ENCODE results near the gene CCL26.
"Not testable (repeated sequence)": the region's sequence is repeated elsewhere in the genome, so short reads cannot be mapped to it uniquely, and the experiment has no call there.

Gene CCL26

GRCh38 chr7:75727881-75728593, 44.0 kb downstream of the CCL26 start:
- Histone ChIP-seq H3K79me1 (ENCODE audit: low read length) (no peaks in the 10 kb centered on the region), H3K4ac (ENCODE audit: low read depth, low read length) (no peak overlapping the region), H3K18ac (ENCODE audit: low read length) (no peak overlapping the region), H2BK5ac (ENCODE audit: low read length) (no peak overlapping the region), H3K9ac (ENCODE audit: low read length) (no peak overlapping the region), H4K5ac (ENCODE audit: low read length) (no peak overlapping the region), H3K4me2 (ENCODE audit: low read length) (no peak overlapping the region), H3K4me3 (ENCODE audit: low read length) (no peak overlapping the region), H3K79me2 (ENCODE audit: control insufficient read depth, insufficient read depth, low read length) (no peaks in the 10 kb centered on the region), H3K23ac (ENCODE audit: low read length) (no peak overlapping the region), H3K27ac (ENCODE audit: low read depth, low read length) (no peak overlapping the region), H4K8ac (ENCODE audit: low read depth, low read length) (no peak overlapping the region), H2AK5ac (ENCODE audit: low read length) (peak overlapping the region; percentile 80), H3K56ac (ENCODE audit: low read length) (peak overlapping the region; percentile 18), H3K4me1 (ENCODE audit: control insufficient read depth, low read depth, low read length) (peaks cover 4% of the 10 kb centered on the region), H3K27me3 (ENCODE audit: insufficient read depth, low read length, poor library complexity) (no peaks in the 10 kb centered on the region), H3K36me3 (ENCODE audit: control insufficient read depth, insufficient read depth, low read length) (no peaks in the 10 kb centered on the region), H2BK120ac (ENCODE audit: low read depth, low read length) (no peak overlapping the region), H2BK15ac (replicated peaks; ENCODE audit: low read depth) (no peak overlapping the region)
- WGBS (ENCODE audit: extremely low coverage, insufficient coverage, low lambda C conversion rate) = no CpG with 5 or more reads among the region's 8 CpGs
- DNase-seq = peak; percentile 53

GRCh38 chr7:75727351-75727750, 44.7 kb downstream of the CCL26 start:
- H3K4me3 ChIP-seq (ENCODE audit: low read length); H2BK15ac ChIP-seq (replicated peaks; ENCODE audit: low read depth); H3K23ac ChIP-seq (ENCODE audit: low read length); H2BK120ac ChIP-seq (ENCODE audit: low read depth, low read length); H3K4me1 ChIP-seq (ENCODE audit: control insufficient read depth, low read depth, low read length); H3K4me2 ChIP-seq (ENCODE audit: low read length); H3K79me1 ChIP-seq (ENCODE audit: low read length); H3K56ac ChIP-seq (ENCODE audit: low read length); H3K27ac ChIP-seq (ENCODE audit: low read depth, low read length); H3K4ac ChIP-seq (ENCODE audit: low read depth, low read length); H3K79me2 ChIP-seq (ENCODE audit: control insufficient read depth, insufficient read depth, low read length); DNase-seq; H3K27me3 ChIP-seq (ENCODE audit: insufficient read depth, low read length, poor library complexity); H2BK5ac ChIP-seq (ENCODE audit: low read length); H3K36me3 ChIP-seq (ENCODE audit: control insufficient read depth, insufficient read depth, low read length); H4K8ac ChIP-seq (ENCODE audit: low read depth, low read length); H3K9ac ChIP-seq (ENCODE audit: low read length); H3K18ac ChIP-seq (ENCODE audit: low read length); H2AK5ac ChIP-seq (ENCODE audit: low read length); H4K5ac ChIP-seq (ENCODE audit: low read length): not testable (repeated sequence)
- no CpG with 5 or more reads among the region's 6 CpGs for WGBS (ENCODE audit: extremely low coverage, insufficient coverage, low lambda C conversion rate)

GRCh38 chr7:75725306-75725705, 46.7 kb downstream of the CCL26 start:
- Histone ChIP-seq H2AK5ac (ENCODE audit: low read length) (no peak overlapping the region), H4K8ac (ENCODE audit: low read depth, low read length) (no peak overlapping the region), H3K56ac (ENCODE audit: low read length) (no peak overlapping the region), H3K4me3 (ENCODE audit: low read length) (no peak overlapping the region), H3K36me3 (ENCODE audit: control insufficient read depth, insufficient read depth, low read length) (no peaks in the 10 kb centered on the region), H3K4ac (ENCODE audit: low read depth, low read length) (no peak overlapping the region), H3K27me3 (ENCODE audit: insufficient read depth, low read length, poor library complexity) (no peaks in the 10 kb centered on the region), H3K79me2 (ENCODE audit: control insufficient read depth, insufficient read depth, low read length) (no peaks in the 10 kb centered on the region), H4K5ac (ENCODE audit: low read length) (no peak overlapping the region), H3K27ac (ENCODE audit: low read depth, low read length) (no peak overlapping the region), H3K18ac (ENCODE audit: low read length) (no peak overlapping the region), H2BK5ac (ENCODE audit: low read length) (no peak overlapping the region), H3K4me1 (ENCODE audit: control insufficient read depth, low read depth, low read length) (peaks cover 4% of the 10 kb centered on the region), H2BK15ac (replicated peaks; ENCODE audit: low read depth) (no peak overlapping the region), H3K9ac (ENCODE audit: low read length) (no peak overlapping the region), H2BK120ac (ENCODE audit: low read depth, low read length) (no peak overlapping the region), H3K23ac (ENCODE audit: low read length) (no peak overlapping the region), H3K79me1 (ENCODE audit: low read length) (no peaks in the 10 kb centered on the region), H3K4me2 (ENCODE audit: low read length) (no peak overlapping the region)
- DNase-seq = no peak
- no CpG with 5 or more reads among the region's 6 CpGs for WGBS (ENCODE audit: extremely low coverage, insufficient coverage, low lambda C conversion rate)

GRCh38 chr7:75723444-75723843, 48.6 kb downstream of the CCL26 start:
- peaks cover 2% of the 10 kb centered on the region for H3K4me1 ChIP-seq (ENCODE audit: control insufficient read depth, low read depth, low read length)
- no peak overlapping the region for H3K27ac ChIP-seq (ENCODE audit: low read depth, low read length)
- H3K9ac ChIP-seq (ENCODE audit: low read length) = no peak overlapping the region
- no peak overlapping the region for H3K18ac ChIP-seq (ENCODE audit: low read length)
- no peak overlapping the region for H2BK5ac ChIP-seq (ENCODE audit: low read length)
- no peaks in the 10 kb centered on the region for H3K79me2 ChIP-seq (ENCODE audit: control insufficient read depth, insufficient read depth, low read length)
- H3K27me3 ChIP-seq (ENCODE audit: insufficient read depth, low read length, poor library complexity) = no peaks in the 10 kb centered on the region
- H2BK120ac ChIP-seq (ENCODE audit: low read depth, low read length) = no peak overlapping the region
- H3K36me3 ChIP-seq (ENCODE audit: control insufficient read depth, insufficient read depth, low read length) = no peaks in the 10 kb centered on the region
- H3K79me1 ChIP-seq (ENCODE audit: low read length) = no peaks in the 10 kb centered on the region
- no peak overlapping the region for H4K8ac ChIP-seq (ENCODE audit: low read depth, low read length)
- H2AK5ac ChIP-seq (ENCODE audit: low read length) = no peak overlapping the region
- H3K23ac ChIP-seq (ENCODE audit: low read length) = no peak overlapping the region
- H4K5ac ChIP-seq (ENCODE audit: low read length) = no peak overlapping the region
- H3K4ac ChIP-seq (ENCODE audit: low read depth, low read length) = no peak overlapping the region
- no peak overlapping the region for H3K4me2 ChIP-seq (ENCODE audit: low read length)
- H3K4me3 ChIP-seq (ENCODE audit: low read length) = no peak overlapping the region
- no peak overlapping the region for H3K56ac ChIP-seq (ENCODE audit: low read length)
- no peak overlapping the region for H2BK15ac ChIP-seq (replicated peaks; ENCODE audit: low read depth)
- WGBS (ENCODE audit: extremely low coverage, insufficient coverage, low lambda C conversion rate) = no CpG with 5 or more reads among the region's 3 CpGs
- no peak for DNase-seq

- Histone ChIP-seq H3K27me3 (ENCODE audit: insufficient read depth, low read length, poor library complexity) (no peaks in the 10 kb centered on the region), H3K36me3 (ENCODE audit: control insufficient read depth, insufficient read depth, low read length) (no peaks in the 10 kb centered on the region), H3K27ac (ENCODE audit: low read depth, low read length) (no peak overlapping the region), H3K9ac (ENCODE audit: low read length) (no peak overlapping the region), H2BK5ac (ENCODE audit: low read length) (no peak overlapping the region), H2AK5ac (ENCODE audit: low read length) (no peak overlapping the region), H3K4me2 (ENCODE audit: low read length) (no peak overlapping the region), H3K79me1 (ENCODE audit: low read length) (no peaks in the 10 kb centered on the region), H3K4me1 (ENCODE audit: control insufficient read depth, low read depth, low read length) (no peaks in the 10 kb centered on the region), H2BK120ac (ENCODE audit: low read depth, low read length) (no peak overlapping the region), H3K4ac (ENCODE audit: low read depth, low read length) (no peak overlapping the region), H4K5ac (ENCODE audit: low read length) (no peak overlapping the region), H3K56ac (ENCODE audit: low read length) (no peak overlapping the region), H3K23ac (ENCODE audit: low read length) (no peak overlapping the region), H3K18ac (ENCODE audit: low read length) (no peak overlapping the region), H3K79me2 (ENCODE audit: control insufficient read depth, insufficient read depth, low read length) (no peaks in the 10 kb centered on the region), H3K4me3 (ENCODE audit: low read length) (no peak overlapping the region), H4K8ac (ENCODE audit: low read depth, low read length) (no peak overlapping the region), H2BK15ac (replicated peaks; ENCODE audit: low read depth) (no peak overlapping the region)
- no peak for DNase-seq
- WGBS (ENCODE audit: extremely low coverage, insufficient coverage, low lambda C conversion rate) = no CpG with 5 or more reads among the region's 4 CpGs
Observed at GRCh38 chr7:75722373-75722772, 49.6 kb downstream of the CCL26 start.

GRCh38 chr7:75721922-75722321, 50.1 kb downstream of the CCL26 start:
- not testable (repeated sequence) for H3K27ac ChIP-seq (ENCODE audit: low read depth, low read length); H3K79me1 ChIP-seq (ENCODE audit: low read length); H3K18ac ChIP-seq (ENCODE audit: low read length); H2BK15ac ChIP-seq (replicated peaks; ENCODE audit: low read depth); H3K9ac ChIP-seq (ENCODE audit: low read length); H3K56ac ChIP-seq (ENCODE audit: low read length); H2BK120ac ChIP-seq (ENCODE audit: low read depth, low read length); H2BK5ac ChIP-seq (ENCODE audit: low read length); H3K4me2 ChIP-seq (ENCODE audit: low read length); H3K4me1 ChIP-seq (ENCODE audit: control insufficient read depth, low read depth, low read length); H3K79me2 ChIP-seq (ENCODE audit: control insufficient read depth, insufficient read depth, low read length); H4K8ac ChIP-seq (ENCODE audit: low read depth, low read length); H3K4me3 ChIP-seq (ENCODE audit: low read length); DNase-seq; H4K5ac ChIP-seq (ENCODE audit: low read length); H3K23ac ChIP-seq (ENCODE audit: low read length); H3K4ac ChIP-seq (ENCODE audit: low read depth, low read length); H3K36me3 ChIP-seq (ENCODE audit: control insufficient read depth, insufficient read depth, low read length); H2AK5ac ChIP-seq (ENCODE audit: low read length); H3K27me3 ChIP-seq (ENCODE audit: insufficient read depth, low read length, poor library complexity)
- WGBS (ENCODE audit: extremely low coverage, insufficient coverage, low lambda C conversion rate) = no CpG with 5 or more reads among the region's 9 CpGs
